Epithelial cell of prostate (primary cell): ENCODE data around the gene TFPT.
"Not testable (repeated sequence)": the region's sequence is repeated elsewhere in the genome, so short reads cannot be mapped to it uniquely, and the experiment has no call there.

Experiments used
- DNase-seq: peaks from one replicate; pipeline ENCODE4 v3.0.0-alpha.2; 2011; ENCODE audit warnings: low read depth, low spot score
- H3K27ac ChIP-seq: fragments of 450-650 bp; 2 replicates; pipeline ENCODE4 v1.5.1; 2017; ENCODE audit warnings: mild to moderate bottlenecking

The TFPT gene

GRCh38 chr19:54125713-54126112, 10.3 kb upstream of the TFPT start:
- H3K27ac ChIP-seq = no peak overlapping the region
- DNase-seq = no peak

GRCh38 chr19:54124393-54124792, 8.9 kb upstream of the TFPT start:
- no peak for DNase-seq

GRCh38 chr19:54123682-54124081, 8.2 kb upstream of the TFPT start:
- no peak for DNase-seq

More at GRCh38 chr19:54124393-54124792, 8.9 kb upstream of the TFPT start:
- H3K27ac ChIP-seq = no peak overlapping the region

GRCh38 chr19:54121259-54121658, 5.8 kb upstream of the TFPT start:
- no peak for DNase-seq
- H3K27ac ChIP-seq = no peak overlapping the region

More at GRCh38 chr19:54123682-54124081, 8.2 kb upstream of the TFPT start:
- H3K27ac ChIP-seq = no peak overlapping the region

GRCh38 chr19:54114340-54115108, 933 bp downstream of the TFPT start:
- H3K27ac ChIP-seq = peak overlapping the region; percentile 79
- no peak for DNase-seq

GRCh38 chr19:54109651-54110050, 5.8 kb downstream of the TFPT start:
- no peak for DNase-seq
- no peak overlapping the region for H3K27ac ChIP-seq

- no peak for DNase-seq
- no peak overlapping the region for H3K27ac ChIP-seq
Measured at GRCh38 chr19:54108496-54108895, 7.0 kb downstream of the TFPT start.

GRCh38 chr19:54107876-54108490, 7.5 kb downstream of the TFPT start:
- H3K27ac ChIP-seq = no peak overlapping the region
- no peak for DNase-seq

GRCh38 chr19:54106716-54107115, 8.7 kb downstream of the TFPT start:
- no peak for DNase-seq
- no peak overlapping the region for H3K27ac ChIP-seq

- DNase-seq = no peak
- H3K27ac ChIP-seq = no peak overlapping the region
Measured at GRCh38 chr19:54105796-54106195, 9.7 kb downstream of the TFPT start.

GRCh38 chr19:54104998-54105715, 10.3 kb downstream of the TFPT start:
- no peak overlapping the region for H3K27ac ChIP-seq
- DNase-seq = no peak

- peak; percentile 94 for DNase-seq
- no peak within 1 kb of the TSS for H3K27ac ChIP-seq
Measured at GRCh38 chr19:54102421-54103169, 12.9 kb downstream of the TFPT start, which contains the start of gene NDUFA3. Gene NDUFA3 (plus strand): TSS chr19:54102855. CDS start chr19:54102879, 24 bp downstream.

GRCh38 chr19:54100561-54100960, 14.9 kb downstream of the TFPT start, which contains the start of gene OSCAR:
Gene OSCAR (minus strand): TSS chr19:54100803. CDS start chr19:54100792, 11 bp downstream.
- peak within 1 kb of the TSS; percentile 27 for H3K27ac ChIP-seq
- no peak for DNase-seq

- not testable (repeated sequence) for DNase-seq
- H3K27ac ChIP-seq = peak overlapping the region; percentile 27
Measured at GRCh38 chr19:54099903-54100255, 15.6 kb downstream of the TFPT start.

- no peak for DNase-seq
- no peak overlapping the region for H3K27ac ChIP-seq
Measured at GRCh38 chr19:54099190-54099902, 16.1 kb downstream of the TFPT start.

GRCh38 chr19:54096617-54097106, 18.8 kb downstream of the TFPT start:
- DNase-seq = no peak
- H3K27ac ChIP-seq = no peak overlapping the region

- H3K27ac ChIP-seq, DNase-seq: not testable (repeated sequence)
Measured at GRCh38 chr19:54095859-54096616, 19.4 kb downstream of the TFPT start.

- H3K27ac ChIP-seq = no peak overlapping the region
Measured at GRCh38 chr19:54095136-54095858, 20.2 kb downstream of the TFPT start.

More at GRCh38 chr19:54095136-54095858, 20.2 kb downstream of the TFPT start:
- no peak for DNase-seq
